Trophoblast cell (in vitro differentiated cells and primary cell): Measurements from ENCODE around the gene MTREX.

Experiments used
- DNase-seq, 2 donors: peaks; one replicate each; pipeline ENCODE4 v3.0.0-alpha.2; 2016
- H2AFZ ChIP-seq: 2 replicates; pipeline ENCODE4 v1.6.1; 2013; ENCODE audit warnings: low read length, moderate library complexity, mild to moderate bottlenecking; ENCODE audit not compliant: insufficient read depth, poor library complexity
- H2AK5ac ChIP-seq: 2 replicates; pipeline ENCODE4 v1.6.1; 2013; ENCODE audit warnings: mild to moderate bottlenecking, low read length
- H2BK120ac ChIP-seq: 2 replicates; pipeline ENCODE4 v1.6.1; 2013; ENCODE audit warnings: low read length, mild to moderate bottlenecking, moderate library complexity; ENCODE audit not compliant: insufficient read depth, poor library complexity
- H2BK12ac ChIP-seq: 2 replicates; pipeline ENCODE4 v1.6.1; 2013; ENCODE audit warnings: mild to moderate bottlenecking, low read length, moderate library complexity
- H2BK5ac ChIP-seq: 2 replicates; pipeline ENCODE4 v1.6.1; 2013; ENCODE audit warnings: low read length, low read depth, moderate library complexity, mild to moderate bottlenecking; ENCODE audit not compliant: poor library complexity
- H3K14ac ChIP-seq: 2 replicates; pipeline ENCODE4 v1.6.1; 2013; ENCODE audit warnings: mild to moderate bottlenecking, low read length
- H3K18ac ChIP-seq: 2 replicates; pipeline ENCODE4 v1.6.1; 2013; ENCODE audit warnings: mild to moderate bottlenecking, low read length
- H3K23ac ChIP-seq: 2 replicates; pipeline ENCODE4 v1.6.1; 2013; ENCODE audit warnings: low read length
- H3K27ac ChIP-seq: 2 replicates; pipeline ENCODE4 v1.5.1; 2013; ENCODE audit warnings: low read depth, mild to moderate bottlenecking, inconsistent platforms, low read length, moderate library complexity
- H3K27me3 ChIP-seq: 2 replicates; pipeline ENCODE4 v1.6.1; 2013; ENCODE audit warnings: inconsistent platforms, mild to moderate bottlenecking, low read length, moderate library complexity; ENCODE audit not compliant: insufficient read depth
- H3K36me3 ChIP-seq, 2 experiments: 1 replicate in 1 of 2; 2 replicates in 1 of 2; pipeline ENCODE4 v1.6.1; 2013; ENCODE audit warnings: low read length in 2 of 2, mild to moderate bottlenecking in 2 of 2, moderate library complexity in 1 of 2; ENCODE audit not compliant: insufficient read depth in 2 of 2, control insufficient read depth in 1 of 2
- H3K4ac ChIP-seq: 2 replicates; pipeline ENCODE4 v1.6.1; 2013; ENCODE audit warnings: low read depth, mild to moderate bottlenecking, low read length, moderate library complexity
- H3K4me1 ChIP-seq, 2 experiments: 1 replicate in 1 of 2; 2 replicates in 1 of 2; pipeline ENCODE4 v1.6.1; 2013; ENCODE audit warnings: low read length in 2 of 2, mild to moderate bottlenecking in 2 of 2, moderate library complexity in 1 of 2; ENCODE audit not compliant: insufficient read depth in 2 of 2, control insufficient read depth in 1 of 2
- H3K4me2 ChIP-seq: 2 replicates; pipeline ENCODE4 v1.6.1; 2013; ENCODE audit warnings: inconsistent platforms, mild to moderate bottlenecking, low read length, moderate library complexity
- H3K4me3 ChIP-seq: 2 replicates; pipeline ENCODE4 v1.5.1; 2013; ENCODE audit warnings: mild to moderate bottlenecking, low read depth, low read length, inconsistent platforms
- H3K79me1 ChIP-seq: one replicate; pipeline ENCODE4 v1.6.1; 2013; ENCODE audit warnings: low read length
- H3K79me2 ChIP-seq: 2 replicates; pipeline ENCODE4 v1.6.1; 2013; ENCODE audit warnings: low read length, mild to moderate bottlenecking; ENCODE audit not compliant: control insufficient read depth, insufficient read depth, poor library complexity
- H3K9ac ChIP-seq: 2 replicates; pipeline ENCODE4 v1.6.1; 2013; ENCODE audit warnings: mild to moderate bottlenecking, low read length
- H3K9me3 ChIP-seq: 2 replicates; pipeline ENCODE4 v1.6.1; 2013; ENCODE audit warnings: low read depth, mild to moderate bottlenecking, control low read depth, inconsistent platforms, low read length; ENCODE audit not compliant: insufficient read depth
- H4K12ac ChIP-seq: 2 replicates; pipeline ENCODE4 v1.6.1; 2013; ENCODE audit warnings: low read depth, mild to moderate bottlenecking, low read length, moderate library complexity
- H4K8ac ChIP-seq: 2 replicates; pipeline ENCODE4 v1.6.1; 2013; ENCODE audit warnings: low read depth, mild to moderate bottlenecking, low read length, moderate library complexity
- H4K91ac ChIP-seq: one replicate; pipeline ENCODE4 v1.6.1; 2013; ENCODE audit warnings: low read depth, mild to moderate bottlenecking, low read length, moderate library complexity
- WGBS: extraction: QIAGEN DNeasy Blood & Tissue Kit; methylation state at CpG from one replicate; pipeline ENCODE4 v1.1.7; 2013; ENCODE audit warnings: missing lambda C conversion rate; ENCODE audit not compliant: insufficient read length, insufficient coverage; ENCODE audit errors: extremely low coverage; 5-methylcytosine and 5-hydroxymethylcytosine counted together

Gene MTREX

DNA sequence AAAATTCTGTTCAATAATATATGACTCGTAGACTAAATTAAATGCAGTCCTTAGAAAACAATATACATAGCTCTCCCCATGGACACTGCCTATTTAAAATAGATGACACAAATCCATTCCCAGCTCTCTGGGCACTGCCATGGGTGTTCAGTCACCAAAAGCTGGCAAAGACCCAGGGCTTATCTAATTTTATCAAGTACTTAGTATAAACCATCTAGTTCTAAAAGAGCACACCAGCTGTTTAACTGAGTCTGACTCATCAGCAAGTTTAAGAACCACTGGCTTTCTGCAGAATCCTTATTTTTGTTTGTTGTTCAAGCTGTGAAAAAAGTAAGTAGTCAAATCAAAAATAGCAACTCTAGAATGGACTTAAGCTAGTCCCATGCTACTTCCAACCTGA, 119.4 kb downstream of the MTREX start:
- Histone ChIP-seq H4K12ac (no peak overlapping the region), H2BK5ac (no peak overlapping the region), H2AK5ac (no peak overlapping the region), H4K91ac (no peak overlapping the region), H3K4me3 (no peak overlapping the region), H3K36me3 (peaks cover 26 to 52% of the 10 kb centered on the region in 2 experiments), H3K23ac (no peak overlapping the region), H3K4me2 (no peak overlapping the region), H3K4ac (no peak overlapping the region), H3K18ac (no peak overlapping the region), H3K14ac (no peak overlapping the region), H3K9ac (no peak overlapping the region), H3K79me1 (no peaks in the 10 kb centered on the region), H3K9me3 (peaks cover 10% of the 10 kb centered on the region), H2AFZ (no peak overlapping the region), H2BK120ac (no peak overlapping the region), H3K4me1 (peaks cover 7 to 9% of the 10 kb centered on the region in 2 experiments), H3K27ac (no peak overlapping the region), H3K27me3 (no peaks in the 10 kb centered on the region), H3K79me2 (no peaks in the 10 kb centered on the region), H4K8ac (no peak overlapping the region), H2BK12ac (no peak overlapping the region)
- WGBS = no CpG with 5 or more reads among the region's 1 CpG
- DNase-seq = no peak

DNA sequence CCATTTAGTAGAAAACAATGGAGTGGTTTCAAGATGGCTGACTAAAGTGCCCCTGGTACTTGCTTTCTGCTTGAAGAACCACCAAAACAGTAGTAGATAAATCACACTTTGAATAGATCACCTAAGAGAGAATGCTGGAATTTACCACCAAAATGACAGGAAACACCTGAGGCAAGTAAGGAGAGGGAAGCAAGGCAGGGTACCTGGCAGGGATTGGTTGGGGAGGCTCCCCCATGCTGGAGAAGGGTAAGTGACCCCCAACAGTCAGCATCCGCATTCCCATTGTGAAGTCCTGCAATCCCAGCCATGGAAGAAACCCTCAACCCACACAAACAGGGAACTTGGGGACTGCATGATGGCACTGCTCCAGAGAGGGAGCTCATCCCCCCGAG, 121.4 kb downstream of the MTREX start:
- Histone ChIP-seq H3K36me3 (peaks cover 19 to 39% of the 10 kb centered on the region in 2 experiments), H3K79me2 (no peaks in the 10 kb centered on the region), H2BK12ac (no peak overlapping the region), H3K79me1 (no peaks in the 10 kb centered on the region), H3K18ac (peak overlapping the region; percentile 33), H3K9ac (no peak overlapping the region), H2AFZ (no peak overlapping the region), H3K27me3 (no peaks in the 10 kb centered on the region), H3K14ac (no peak overlapping the region), H4K91ac (no peak overlapping the region), H4K12ac (no peak overlapping the region), H2BK120ac (no peak overlapping the region), H2AK5ac (no peak overlapping the region), H2BK5ac (no peak overlapping the region), H3K9me3 (peaks cover 10% of the 10 kb centered on the region), H4K8ac (no peak overlapping the region), H3K4me1 (peaks cover 7 to 9% of the 10 kb centered on the region in 2 experiments), H3K4me2 (no peak overlapping the region), H3K23ac (no peak overlapping the region), H3K4me3 (no peak overlapping the region), H3K27ac (no peak overlapping the region), H3K4ac (peak overlapping the region; percentile 15)
- no CpG with 5 or more reads among the region's 2 CpGs for WGBS
- no peak for DNase-seq

DNA sequence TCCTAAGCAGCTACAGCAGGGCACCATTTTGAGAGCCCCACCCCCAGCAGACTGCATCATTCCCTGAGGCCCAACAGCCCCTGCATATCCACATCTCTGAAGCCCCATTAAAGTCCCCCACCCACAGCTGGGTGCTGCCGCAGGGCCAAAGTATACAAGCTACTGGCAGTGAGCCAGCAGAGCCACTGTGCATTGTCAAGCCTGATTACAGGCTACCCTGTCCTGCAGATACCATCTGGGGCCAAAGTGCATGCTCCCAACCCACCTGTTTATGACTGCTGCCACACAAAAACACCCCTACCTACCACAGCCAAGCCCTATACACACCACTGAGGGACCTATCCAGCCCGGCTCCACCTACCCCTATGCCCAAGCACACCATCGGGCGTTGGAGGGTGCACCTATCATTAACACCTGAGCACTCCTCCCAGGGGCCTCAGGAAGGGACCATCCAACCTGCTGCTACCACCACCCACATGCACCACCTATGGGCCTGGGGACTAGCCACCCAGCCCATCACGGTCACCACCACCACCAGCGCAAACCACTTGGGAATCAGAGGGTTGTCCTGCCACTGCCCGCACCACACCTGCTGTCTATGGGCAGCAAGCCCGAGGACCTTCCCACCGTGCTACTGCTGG, 121.9 kb downstream of the MTREX start:
- Histone ChIP-seq H3K4ac (peak overlapping the region; percentile 15), H3K79me2 (no peaks in the 10 kb centered on the region), H3K27ac (no peak overlapping the region), H2BK120ac (no peak overlapping the region), H3K23ac (no peak overlapping the region), H4K8ac (no peak overlapping the region), H3K4me3 (no peak overlapping the region), H4K91ac (no peak overlapping the region), H2AK5ac (no peak overlapping the region), H3K9ac (no peak overlapping the region), H2BK12ac (no peak overlapping the region), H3K18ac (peak overlapping the region; percentile 8), H4K12ac (no peak overlapping the region), H2AFZ (no peak overlapping the region), H3K4me2 (no peak overlapping the region), H3K79me1 (no peaks in the 10 kb centered on the region), H3K14ac (no peak overlapping the region), H2BK5ac (no peak overlapping the region), H3K4me1 (peaks cover 7 to 9% of the 10 kb centered on the region in 2 experiments), H3K27me3 (no peaks in the 10 kb centered on the region), H3K36me3 (peaks cover 17 to 35% of the 10 kb centered on the region in 2 experiments), H3K9me3 (peaks cover 10% of the 10 kb centered on the region)
- no CpG with 5 or more reads among the region's 9 CpGs for WGBS
- DNase-seq = no peak

DNA sequence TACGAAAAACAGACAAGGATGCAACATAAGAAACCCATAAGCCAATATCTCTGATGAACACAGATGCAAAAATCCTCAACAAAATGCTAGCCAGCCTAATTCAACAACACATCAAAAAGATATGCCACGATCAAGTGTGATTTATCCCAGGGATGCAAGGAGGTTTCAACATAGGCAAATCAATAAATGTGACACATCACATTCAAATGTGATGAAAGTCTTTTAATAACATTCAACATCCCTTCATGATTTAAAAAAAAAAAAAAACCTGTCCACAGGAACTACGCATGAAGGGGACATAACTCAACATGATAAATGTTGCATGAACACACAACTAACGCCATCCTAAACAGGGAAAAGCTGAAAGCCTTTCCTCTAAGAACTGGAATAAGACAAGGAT, 124.8 kb downstream of the MTREX start:
- H3K23ac ChIP-seq = no peak overlapping the region
- no peaks in the 10 kb centered on the region for H3K27me3 ChIP-seq
- H3K18ac ChIP-seq = no peak overlapping the region
- no peak overlapping the region for H4K12ac ChIP-seq
- no CpG with 5 or more reads among the region's 4 CpGs for WGBS
- no peak overlapping the region for H2BK120ac ChIP-seq
- H3K4me2 ChIP-seq = no peak overlapping the region
- no peak overlapping the region for H4K91ac ChIP-seq
- no peak overlapping the region for H3K9ac ChIP-seq
- no peak overlapping the region for H4K8ac ChIP-seq
- H2AFZ ChIP-seq = no peak overlapping the region
- H3K4ac ChIP-seq = no peak overlapping the region
- DNase-seq = no peak
- H2AK5ac ChIP-seq = no peak overlapping the region
- H3K4me3 ChIP-seq = no peak overlapping the region
- H3K27ac ChIP-seq = no peak overlapping the region
- H3K9me3 ChIP-seq = peaks cover 11% of the 10 kb centered on the region
- no peak overlapping the region for H2BK12ac ChIP-seq
- peaks cover 20 to 33% of the 10 kb centered on the region in 2 experiments for H3K36me3 ChIP-seq
- H3K4me1 ChIP-seq = peaks cover 7 to 9% of the 10 kb centered on the region in 2 experiments
- H3K79me2 ChIP-seq = no peaks in the 10 kb centered on the region
- H2BK5ac ChIP-seq = no peak overlapping the region
- H3K14ac ChIP-seq = no peak overlapping the region
- peaks cover 2% of the 10 kb centered on the region for H3K79me1 ChIP-seq
